GM19468 (cell line): ENCODE results near the gene MYO15A.

Source experiments
- ATAC-seq: cut with Tn5 transposase; IDR thresholded peaks from one replicate; pipeline ENCODE4 v1.9.1; 2021; ENCODE audit warnings: mild to moderate bottlenecking, moderate library complexity, moderate number of reproducible peaks; ENCODE audit not compliant: unreplicated experiment; ENCODE audit errors: extremely low read depth

MYO15A gene

DNA sequence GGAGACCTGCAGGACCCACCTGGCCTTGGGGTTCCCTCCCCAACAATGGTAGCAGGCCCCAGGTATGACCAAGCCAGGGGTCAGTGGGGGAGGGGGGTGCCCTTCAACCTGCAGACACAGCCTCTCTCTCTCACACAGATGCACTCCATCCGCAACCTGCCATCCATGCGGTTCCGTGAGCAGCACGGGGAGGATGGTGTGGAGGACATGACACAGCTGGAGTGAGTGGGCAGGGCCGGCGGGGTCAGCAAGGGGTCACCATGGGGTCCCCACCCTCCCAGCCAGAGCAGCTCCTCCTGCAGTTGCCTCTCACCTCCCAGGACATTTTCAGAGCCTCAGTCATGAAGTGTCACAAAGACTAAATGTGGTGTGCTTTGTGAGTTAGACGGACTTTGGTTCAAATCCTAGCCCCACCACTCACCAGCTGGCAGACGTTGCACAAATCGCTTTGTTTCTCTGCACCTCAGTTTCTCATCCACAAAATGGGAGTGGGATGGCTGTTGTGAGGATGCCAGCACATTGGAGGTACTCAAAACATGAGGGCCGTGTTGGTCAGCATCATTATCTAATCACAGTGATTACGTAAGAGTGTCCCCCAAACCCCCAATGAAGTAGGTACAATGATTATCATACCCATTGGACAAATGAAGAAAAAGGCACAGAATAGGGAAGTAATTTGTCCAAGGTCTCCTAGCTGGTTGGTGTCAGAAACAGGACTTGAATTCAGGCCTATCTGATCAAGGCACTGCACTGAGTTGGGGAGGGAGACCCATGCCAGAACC, 16.0 kb downstream of the MYO15A start:
- no peak for ATAC-seq

DNA sequence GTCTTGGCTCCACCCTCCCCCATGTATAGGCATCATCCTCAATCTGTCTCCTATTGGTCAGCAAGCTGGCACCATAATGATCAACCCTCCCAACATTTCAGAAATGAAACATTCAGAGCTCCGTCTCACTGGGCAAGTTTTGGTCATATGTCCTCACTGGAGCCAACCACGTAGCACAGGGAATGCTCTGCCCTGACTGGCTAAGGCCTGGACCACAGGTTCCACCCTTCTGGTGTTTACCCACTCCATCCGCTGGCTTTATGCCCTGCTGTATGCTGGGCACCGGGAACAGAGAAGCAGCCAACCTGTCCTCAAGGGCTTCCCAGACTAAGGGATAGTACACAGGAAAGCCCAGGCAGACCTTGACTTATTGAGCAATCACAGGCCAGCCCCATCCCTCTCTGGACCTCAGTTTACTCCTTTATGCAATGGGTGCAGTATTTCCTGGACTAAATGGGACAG, 20.5 kb downstream of the MYO15A start:
- ATAC-seq: no peak

DNA sequence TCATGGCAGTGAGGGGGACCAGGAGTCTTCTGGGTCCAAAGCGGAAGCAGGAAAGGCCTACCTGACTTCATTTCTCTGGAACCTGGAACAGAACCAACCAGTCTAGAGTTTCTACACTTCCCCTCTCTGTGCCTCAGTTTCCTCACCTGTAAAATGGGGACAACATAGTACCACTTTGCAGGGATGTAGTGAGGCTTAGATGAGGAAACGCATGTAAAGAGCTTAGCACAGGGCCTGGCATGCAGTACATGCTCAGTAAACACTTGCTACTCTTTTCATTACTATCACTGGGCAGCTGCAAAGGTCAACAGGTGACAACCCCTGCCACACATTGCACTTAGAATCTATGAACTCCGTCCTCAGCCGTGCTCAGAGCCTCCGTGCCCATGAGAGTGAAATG, 24.2 kb downstream of the MYO15A start:
- ATAC-seq: no peak

DNA sequence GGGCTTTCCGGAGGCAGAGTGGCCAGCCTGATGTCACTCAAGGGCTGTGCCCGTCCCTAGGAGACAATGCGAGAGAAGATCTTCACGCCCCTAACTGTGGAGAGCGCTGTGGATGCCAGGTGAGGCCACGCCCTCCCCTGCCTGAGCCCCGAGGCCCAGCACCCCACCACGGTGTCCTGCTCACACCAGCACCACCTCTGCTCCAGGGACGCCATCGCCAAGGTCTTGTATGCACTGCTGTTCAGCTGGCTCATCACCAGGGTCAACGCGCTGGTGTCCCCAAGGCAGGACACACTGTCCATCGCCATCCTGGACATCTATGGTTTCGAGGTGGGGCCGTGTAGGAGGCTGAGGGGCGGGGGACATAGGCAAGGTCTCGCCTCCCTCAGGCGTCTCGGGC, 27.8 kb downstream of the MYO15A start:
- no peak for ATAC-seq

DNA sequence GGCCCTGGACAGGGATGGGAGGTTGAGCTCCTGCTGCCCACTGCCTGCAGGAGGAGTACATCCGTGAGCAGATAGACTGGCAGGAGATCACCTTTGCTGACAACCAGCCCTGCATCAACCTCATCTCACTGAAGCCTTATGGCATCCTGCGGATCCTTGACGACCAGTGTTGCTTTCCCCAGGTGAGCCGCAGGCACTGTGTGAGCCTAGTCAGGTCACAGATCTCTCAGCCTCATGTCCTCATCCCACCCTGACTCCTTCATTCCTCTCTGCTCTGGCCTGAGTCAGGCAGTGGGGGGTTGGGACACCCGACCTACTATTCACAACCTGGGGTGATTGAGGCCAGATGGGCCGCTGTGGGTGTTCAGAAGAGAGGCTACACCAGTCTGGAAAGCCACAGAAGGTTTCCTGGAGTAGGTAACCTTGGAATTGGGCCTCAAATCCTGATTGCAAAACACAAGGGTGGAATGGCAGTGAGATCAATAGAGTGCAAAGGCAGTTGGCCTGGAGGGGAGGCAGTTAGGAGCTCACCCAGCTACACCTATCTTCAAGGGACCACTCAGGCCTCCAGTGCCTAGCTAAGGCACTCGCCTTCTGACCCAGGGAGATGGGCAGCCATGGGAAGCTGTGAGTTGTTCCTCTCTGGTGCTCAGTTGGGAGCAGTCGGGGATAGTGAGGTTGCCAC, 29.7 kb downstream of the MYO15A start:
- ATAC-seq: no peak

DNA sequence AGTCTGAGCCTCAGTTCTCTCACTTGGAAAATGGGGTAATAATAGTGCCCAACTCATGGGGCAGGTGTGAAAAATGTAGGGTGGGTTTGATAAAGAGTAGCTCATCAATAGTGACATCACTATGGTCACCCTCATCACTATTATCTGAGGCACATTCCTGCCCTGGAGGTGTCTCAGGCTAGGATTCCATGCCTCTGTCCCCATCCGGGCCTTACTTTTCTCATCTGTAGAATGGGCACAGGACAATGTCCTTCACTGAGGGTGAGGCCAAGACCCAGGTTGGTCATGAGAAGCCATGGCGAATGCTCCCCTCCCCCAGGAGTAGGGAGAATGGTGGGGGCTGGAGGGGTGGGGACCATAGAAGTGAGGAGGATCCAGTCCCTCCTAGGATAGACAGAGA, 30.5 kb downstream of the MYO15A start:
- no peak for ATAC-seq

DNA sequence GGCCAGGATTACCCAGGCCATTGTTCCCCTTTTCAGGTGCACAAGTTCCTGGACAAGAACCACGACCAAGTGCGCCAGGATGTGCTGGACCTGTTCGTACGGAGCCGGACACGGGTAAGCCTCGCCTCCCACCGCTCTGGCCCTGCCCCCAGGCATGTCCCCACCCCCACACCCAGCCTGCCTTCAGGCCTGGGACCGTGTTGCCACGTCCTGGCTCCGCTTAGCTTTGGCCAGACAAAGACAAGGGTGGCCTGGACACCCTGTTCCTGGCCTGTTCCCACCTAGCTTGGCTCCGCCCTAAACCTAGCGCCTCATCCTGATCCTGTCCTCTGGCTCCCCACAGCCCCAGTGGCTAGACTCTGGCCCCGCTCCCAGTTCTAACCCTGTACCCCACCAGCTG, 30.9 kb downstream of the MYO15A start:
- no peak for ATAC-seq

DNA sequence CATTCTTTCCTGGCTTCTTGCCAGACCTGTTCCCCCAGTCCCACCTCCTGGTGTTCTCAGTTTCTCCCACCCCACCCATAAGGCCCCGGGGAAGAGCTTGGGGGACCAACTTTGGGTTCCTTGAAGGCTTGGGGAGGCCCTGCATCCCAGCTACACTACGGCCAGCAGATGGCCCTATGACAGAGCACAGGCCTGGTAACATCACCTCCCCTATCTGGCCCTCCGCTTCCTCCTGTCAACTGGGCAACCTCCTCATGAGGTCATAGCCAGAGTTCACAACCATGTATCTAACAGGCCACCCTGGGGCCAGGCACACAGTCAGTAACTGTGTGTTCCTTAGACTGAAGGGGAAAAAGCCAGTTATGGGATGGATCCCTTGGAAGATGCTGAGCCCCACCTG, 31.4 kb downstream of the MYO15A start:
- no peak for ATAC-seq

DNA sequence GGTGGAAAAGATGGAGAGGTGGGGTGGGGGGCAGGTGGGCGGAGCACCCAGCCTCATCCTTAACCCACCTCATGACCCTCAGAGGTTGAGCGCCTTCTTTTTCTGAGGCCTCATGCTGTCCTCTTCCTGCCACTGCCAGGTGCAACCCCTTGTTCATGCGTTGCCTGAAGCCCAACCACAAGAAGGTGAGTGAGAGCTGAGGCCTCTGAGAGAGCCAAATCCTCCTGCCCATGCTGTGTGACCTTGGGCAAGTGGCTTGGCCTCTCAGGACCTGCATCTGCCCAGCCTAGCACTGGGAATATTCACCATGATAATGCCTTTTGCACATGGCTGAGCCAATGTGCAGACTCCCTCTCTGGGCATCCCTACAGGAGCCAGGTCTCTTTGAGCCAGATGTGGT, 32.1 kb downstream of the MYO15A start:
- no peak for ATAC-seq

DNA sequence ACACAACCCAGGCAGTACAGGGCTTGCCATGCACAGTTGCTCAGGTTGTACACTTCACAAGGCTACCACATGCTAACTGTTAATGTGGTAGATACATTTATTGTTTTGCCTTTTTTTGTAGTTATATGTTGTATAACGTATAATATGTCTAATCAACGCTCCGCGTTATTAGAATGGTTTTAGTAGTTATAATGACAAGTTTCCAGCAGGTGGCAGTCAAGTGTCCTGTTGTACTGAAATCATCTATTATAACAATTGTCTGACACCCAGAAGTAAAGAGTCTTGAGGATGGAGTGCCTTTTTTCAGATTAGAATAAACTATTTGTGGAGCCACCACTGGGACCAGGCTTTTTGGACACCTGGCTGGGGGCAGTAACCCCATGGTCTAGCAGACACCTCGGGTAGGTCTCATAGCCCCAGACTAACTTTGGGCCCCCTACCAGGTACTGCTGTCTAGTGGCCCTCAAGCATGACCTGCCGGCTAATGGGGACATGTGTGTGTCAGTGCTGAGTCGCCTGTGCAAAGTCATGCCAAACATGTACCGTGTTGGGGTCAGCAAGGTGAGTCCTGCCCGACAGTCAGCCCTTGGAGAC, 32.8 kb downstream of the MYO15A start:
- ATAC-seq: no peak

DNA sequence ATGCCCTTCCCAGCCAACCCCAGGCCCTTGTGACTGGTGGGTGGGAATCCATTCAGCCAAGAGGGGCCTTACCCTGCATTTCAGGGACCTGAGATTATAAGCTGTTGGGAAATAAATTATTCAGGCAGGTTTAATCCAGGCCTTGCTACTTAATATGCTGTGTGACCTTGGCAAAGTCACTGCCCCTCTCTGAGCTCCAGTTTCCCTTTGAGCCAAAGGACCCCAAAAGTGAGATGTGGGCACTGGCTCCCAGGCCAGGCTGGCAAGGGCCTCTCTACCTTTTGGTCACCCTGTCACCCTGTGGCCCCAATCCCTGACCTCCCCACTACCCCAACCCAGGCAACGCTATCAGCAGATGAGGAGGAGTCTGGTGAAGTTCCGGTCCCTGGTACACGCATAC, 33.9 kb downstream of the MYO15A start:
- ATAC-seq: no peak

DNA sequence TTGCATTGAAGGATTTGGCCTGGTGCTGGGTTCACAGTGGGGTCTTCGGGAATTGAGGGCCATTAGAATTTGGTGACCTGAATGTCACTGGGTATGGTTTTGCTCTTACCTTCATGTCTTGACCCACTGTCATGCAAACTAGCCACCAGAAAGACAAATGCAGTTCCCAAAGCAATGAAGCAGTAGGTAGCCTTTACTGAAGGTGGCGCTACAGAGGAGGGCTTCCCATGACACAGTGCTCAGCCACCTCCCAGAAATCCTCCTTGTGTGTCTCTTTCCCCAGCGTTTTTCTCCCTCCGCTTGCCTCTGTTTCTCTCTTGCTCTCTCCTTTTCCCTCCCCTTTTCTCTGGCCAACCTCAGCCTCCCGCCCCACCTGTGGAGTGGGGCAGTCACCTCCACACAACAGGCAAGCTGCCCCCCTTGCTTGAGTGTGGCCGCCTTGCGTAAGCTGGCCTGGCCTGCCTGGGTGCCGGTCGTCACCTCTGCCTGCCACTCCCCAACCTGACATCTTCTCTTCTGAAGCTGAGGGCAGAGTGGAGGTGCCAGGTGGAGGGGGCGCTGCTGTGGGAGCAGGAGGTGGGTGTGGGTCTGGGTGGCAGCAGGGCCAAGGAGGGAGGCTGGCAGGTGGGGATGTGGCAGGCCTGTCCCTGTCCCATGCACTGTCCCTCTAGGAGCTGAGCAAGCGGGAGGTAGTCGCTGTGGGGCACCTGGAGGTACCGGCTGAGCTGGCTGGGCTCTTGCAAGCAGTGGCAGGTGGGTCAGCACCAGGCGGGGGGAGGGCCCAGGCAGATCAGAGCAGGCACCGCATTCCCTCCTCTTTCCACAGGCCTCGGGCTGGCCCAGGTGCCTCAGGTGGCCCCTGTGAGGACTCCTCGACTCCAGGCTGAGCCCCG, 34.7 kb downstream of the MYO15A start:
- no peak for ATAC-seq

DNA sequence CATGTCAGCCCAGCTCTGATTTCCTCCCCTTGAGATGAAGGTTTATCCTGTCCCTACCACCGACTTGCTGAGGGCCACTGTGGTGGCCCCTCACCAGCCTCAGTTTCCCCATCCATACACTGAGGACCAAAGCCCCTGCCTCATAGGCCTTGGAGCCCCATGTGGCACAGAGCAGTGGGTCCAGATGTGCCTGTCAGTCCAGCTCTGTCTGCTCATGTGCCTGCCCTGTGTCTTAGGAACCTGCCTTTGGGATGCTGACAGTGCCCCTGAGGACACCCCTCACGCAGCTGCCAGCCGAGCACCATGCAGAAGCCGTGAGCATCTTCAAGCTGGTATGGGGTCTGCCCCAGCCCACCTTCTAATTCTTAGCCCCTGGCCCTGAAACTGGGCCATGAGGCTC, 35.7 kb downstream of the MYO15A start:
- no peak for ATAC-seq

DNA sequence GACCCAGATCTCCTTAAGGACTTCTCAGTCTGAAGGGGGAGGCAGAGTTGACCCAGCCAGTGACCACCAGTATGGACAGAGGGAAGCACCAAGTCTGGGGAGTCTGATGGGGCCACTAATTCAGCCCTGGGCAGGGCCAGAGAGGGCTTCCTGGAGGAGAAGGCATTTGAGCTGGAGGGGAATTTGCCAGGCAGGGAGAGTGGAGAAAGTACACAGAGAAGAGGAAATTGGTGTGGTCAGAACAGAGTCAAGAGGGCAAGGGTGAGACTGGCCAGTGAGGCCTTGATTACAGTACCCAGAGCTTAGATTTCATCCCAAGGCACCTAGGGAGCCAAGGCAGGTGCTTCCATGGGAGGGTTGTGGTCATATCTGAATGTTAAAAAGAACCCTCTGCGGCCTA, 36.3 kb downstream of the MYO15A start:
- ATAC-seq: no peak

DNA sequence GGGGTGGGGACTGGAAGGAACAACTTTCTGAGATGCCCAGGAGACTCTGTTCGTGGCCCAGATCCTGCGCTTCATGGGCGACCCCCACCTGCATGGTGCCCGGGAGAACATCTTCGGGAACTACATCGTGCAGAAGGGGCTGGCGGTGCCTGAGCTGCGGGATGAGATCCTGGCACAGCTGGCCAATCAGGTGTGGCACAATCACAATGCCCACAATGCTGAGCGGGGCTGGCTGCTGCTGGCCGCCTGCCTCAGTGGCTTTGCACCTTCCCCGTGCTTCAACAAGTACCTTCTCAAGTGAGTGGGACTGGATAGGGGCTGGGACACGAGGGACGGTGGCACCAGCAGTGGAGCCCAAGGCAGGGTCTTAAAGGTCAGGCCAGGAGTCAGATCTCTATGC, 37.3 kb downstream of the MYO15A start:
- no peak for ATAC-seq

DNA sequence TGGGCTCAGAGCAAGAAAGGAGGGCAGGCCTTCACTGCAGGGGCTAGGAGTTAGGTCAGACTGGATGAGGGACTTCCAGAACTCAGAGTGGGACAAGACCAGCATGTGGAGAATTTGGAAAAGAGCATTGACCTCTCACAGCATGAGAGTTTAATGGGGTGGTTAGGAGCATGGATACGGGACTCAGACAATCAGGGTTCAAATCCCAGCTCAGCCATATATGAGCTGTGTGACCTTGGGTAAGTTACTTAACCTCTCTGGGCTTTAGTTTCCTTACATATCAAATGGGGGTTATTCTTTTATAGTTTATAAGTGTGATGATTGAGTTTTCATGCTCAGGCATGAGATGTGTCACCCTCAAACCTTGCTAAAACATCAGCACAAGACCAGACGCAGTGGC, 37.7 kb downstream of the MYO15A start:
- no peak for ATAC-seq

DNA sequence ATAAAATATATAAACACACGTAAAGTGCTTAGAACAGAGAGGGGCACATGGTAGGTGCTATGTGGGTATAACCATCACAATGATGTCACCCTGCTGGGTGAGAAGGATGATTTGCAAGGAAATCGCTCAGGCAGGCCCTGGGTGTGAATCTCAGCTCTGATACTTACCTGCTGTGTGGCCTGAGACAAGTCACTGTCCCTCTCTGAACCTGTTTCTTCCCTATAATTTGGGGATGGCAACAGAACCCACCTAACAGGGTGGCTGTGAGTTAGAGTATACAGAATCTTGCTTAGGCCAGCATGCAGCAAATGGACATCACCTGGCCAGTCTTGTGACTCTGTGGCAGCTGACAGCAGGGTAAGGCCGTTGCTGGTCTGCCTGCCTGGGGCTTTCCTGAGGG, 38.4 kb downstream of the MYO15A start:
- ATAC-seq: no peak

DNA sequence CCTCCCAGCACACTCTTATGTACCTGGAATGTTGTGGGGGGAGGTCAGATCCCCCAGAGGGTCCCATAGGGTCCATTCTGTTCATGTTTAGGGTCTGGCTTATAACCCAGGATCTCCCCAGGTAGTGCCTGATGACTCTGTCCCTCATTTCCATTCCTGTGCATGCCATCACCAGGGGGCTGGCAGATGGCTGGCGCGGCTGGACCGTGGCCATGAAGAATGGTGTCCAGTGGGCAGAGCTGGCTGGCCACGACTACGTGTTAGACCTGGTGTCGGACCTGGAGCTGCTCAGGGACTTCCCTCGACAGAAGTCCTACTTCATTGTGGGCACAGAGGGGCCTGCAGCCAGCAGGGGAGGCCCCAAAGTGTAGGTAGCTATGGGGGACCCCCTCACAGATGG, 40.0 kb downstream of the MYO15A start:
- no peak for ATAC-seq

DNA sequence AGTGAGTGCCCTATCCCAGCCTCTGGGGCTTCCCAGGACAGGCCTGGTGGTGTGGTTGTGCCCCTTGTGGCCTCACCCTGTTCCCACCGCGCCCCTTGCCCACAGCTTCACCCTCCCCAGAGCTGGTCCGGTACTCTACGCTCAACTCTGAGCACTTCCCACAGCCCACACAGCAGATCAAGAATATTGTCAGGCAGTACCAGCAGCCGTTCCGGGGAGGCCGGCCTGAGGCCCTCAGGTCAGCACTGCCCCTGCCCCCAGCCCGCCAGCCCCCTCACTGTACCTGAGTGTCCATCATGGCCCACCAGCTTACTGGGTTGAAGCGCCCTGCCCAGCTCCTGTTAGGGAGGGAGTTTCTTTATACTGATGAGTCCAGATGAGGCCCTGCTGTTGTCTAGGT, 42.7 kb downstream of the MYO15A start:
- no peak for ATAC-seq

DNA sequence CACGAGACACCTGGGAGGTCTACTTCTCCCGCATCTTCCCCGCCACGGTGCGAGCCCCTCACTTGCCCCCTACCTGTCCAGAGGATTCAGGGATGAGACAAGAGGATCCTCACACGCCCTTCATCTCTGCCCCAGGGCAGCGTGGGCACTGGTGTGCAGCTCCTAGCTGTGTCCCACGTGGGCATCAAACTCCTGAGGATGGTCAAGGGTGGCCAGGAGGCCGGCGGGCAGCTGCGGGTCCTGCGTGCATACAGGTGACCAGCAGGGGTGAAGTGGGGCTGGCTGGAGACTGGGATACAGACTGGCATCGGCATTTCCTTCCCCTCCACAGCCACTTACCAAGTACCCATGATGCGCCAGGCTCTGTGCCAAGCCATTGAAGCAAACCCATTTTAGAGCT, 46.6 kb downstream of the MYO15A start:
- ATAC-seq: no peak
